NCI-H446 treated with DMSO at 0.1 percent for 48 hours (cell line): ENCODE results near the gene ASPHD1.
A peak's percentile ranks its signal among the peaks of the same experiment; 100 is the strongest.
"Not testable (repeated sequence)": the region's sequence is repeated elsewhere in the genome, so short reads cannot be mapped to it uniquely, and the experiment has no call there.

Experiments used
- DNase-seq: peaks from one replicate; lab custom pipeline; 2025; lab: John Stamatoyannopoulos, UW

Gene ASPHD1

DNA sequence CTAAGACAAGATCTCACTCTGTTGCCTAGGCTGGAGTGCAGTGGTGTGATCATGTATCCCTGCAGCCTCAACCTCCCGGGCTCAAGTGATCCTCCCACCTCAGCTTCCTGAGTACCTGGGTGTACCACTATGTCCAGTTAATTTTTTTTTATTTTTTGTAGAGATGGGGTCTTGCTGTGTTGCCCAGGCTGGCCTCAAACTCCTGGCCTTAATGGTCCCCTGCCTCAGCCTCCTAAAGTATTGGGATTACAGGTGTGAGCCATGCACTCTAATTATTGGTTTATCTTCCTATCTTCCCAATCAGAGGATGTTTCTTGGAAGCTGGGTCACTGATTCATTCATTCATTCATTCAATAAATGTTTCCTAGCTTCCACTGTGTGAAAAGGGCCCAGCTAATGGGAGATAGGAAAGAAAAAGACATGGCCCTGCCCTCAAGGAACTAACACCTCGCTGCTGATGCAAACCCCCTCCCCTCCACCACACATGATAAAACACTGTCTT, 8.5 kb downstream of the ASPHD1 start:
- DNase-seq = no peak

DNA sequence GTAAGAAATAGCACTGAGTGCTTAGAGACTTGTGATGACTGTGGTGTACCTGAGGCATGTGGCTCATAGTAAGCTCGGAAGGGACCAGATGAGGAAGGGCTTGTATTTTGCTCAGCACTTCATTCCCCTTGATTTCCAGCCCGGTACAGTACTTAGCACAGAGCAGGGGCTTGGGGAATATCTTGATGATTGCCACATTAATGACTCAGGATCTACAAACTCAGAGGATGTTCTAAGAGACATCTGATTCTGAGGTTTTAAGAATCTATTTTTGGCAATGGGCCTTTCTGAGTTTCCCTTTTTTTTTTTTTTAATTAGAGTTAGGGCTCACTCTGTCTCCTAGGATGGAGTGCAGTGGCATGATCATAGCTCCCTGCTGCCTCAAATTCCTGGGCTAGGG, 9.1 kb downstream of the ASPHD1 start:
- DNase-seq = no peak

GRCh38 chr16:29909851-29910250, 9.6 kb downstream of the ASPHD1 start:
- not testable (repeated sequence) for DNase-seq

- DNase-seq = no peak
Measured at GRCh38 chr16:29910819-29911675, 10.8 kb downstream of the ASPHD1 start.

DNA sequence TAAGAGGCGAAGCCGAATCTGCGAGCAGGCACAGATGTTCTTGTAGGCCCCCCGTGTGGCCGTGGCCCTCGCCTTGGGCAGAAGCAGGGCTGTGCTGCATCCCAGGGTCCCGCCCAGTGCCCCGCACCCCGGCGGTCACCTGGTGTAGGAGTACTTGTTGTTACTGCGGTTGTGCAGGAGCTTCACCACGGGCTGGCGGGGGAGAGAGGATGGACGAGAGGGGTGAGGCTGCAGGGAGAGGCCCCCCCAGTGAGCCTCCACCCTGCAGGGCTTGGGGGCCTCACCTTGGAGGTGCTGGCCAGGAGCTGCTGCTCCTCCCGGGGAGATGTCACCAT, 11.4 kb downstream of the ASPHD1 start:
- no peak for DNase-seq

DNA sequence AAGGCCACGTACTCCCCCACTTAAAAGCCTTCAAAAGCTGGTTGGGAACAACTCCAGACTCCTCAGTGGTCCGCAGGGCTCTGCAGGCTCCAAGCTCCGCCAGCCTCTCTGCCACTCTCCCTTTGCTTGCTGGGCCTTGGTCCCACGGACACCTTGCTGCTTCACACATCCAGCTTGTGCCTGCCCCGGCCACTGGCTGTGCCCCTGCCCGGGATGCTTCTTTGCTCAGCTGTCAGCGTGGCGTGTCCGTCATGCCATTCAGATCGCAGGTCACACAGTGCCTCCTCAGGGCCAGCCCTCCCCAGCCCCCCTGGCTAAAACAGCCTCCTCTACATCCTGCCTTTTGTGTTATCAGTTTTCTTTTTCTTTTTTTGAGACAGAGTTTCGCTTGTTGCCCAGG, 11.8 kb downstream of the ASPHD1 start:
- no peak for DNase-seq

GRCh38 chr16:29913514-29913913, 13.2 kb downstream of the ASPHD1 start:
- DNase-seq = no peak

GRCh38 chr16:29915590-29916247, 15.4 kb downstream of the ASPHD1 start:
- DNase-seq = no peak

- no peak for DNase-seq
Measured at GRCh38 chr16:29916979-29917378, 16.7 kb downstream of the ASPHD1 start.

GRCh38 chr16:29920288-29921033, 20.2 kb downstream of the ASPHD1 start:
- no peak for DNase-seq

DNA sequence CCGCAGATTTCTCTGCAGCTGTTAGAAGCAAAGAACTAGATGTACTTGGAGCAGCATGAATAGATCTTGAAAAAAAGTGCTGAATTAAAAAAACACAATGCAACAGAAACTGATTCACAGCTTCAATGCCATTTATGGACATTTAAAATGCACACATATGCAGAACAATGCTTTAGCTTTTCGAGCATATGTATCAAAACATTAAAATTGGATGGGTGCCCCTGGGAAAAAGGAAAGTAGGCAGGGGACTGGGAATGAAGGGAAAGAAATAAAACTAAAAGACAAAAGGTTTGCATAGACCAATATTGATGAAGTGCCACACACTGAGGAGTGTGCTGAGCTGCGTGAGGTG, 20.7 kb downstream of the ASPHD1 start:
- DNase-seq = no peak

DNA sequence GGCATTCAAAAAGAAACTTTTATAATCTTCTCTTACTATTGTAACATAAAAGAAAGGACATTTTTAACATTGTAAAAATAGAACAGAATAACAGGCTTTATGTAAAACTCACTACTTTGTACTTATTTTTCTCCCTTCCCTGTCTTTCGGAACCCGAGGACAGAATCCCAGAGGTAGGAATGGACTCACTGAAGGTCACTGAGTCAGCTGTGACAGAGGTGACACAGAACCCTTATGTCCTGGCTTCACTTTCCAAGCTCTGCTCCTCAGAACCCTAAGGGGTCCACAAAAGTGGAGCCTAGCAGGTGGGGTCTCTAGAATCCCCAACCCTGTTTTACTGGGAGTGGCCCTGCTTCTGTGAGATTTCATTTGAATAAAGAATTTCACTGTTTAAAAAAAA, 22.0 kb downstream of the ASPHD1 start:
- no peak for DNase-seq

DNA sequence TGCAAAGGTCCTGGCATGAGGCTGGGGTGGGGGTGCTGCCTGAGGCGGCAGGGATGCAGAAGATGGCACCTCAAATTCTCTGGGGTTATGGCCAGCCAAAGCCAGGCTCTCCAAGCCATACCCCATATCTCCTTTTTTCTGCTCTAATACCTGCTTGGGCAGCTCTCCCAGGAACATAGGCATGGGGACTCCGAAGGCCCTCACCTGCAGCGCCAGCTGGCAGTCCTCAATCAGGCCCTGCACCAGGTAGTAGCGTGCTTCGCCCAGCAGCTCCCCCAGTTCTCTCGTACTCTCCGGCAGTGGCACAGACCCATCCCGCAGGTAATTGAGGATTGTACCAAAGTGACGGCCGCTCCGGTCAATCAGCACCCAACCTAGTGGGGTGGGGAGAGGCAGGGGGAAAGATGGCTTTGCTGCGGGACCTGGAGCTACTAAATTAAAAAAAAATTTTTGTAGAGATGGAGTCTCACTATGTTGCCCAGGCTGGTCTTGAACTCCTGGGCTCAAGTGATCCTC, 22.8 kb downstream of the ASPHD1 start:
- DNase-seq = no peak

- no peak for DNase-seq
Measured at GRCh38 chr16:29925105-29925756, 24.9 kb downstream of the ASPHD1 start.

- peak; percentile 50 for DNase-seq
Measured at GRCh38 chr16:29925781-29926710, 25.8 kb downstream of the ASPHD1 start, which contains the start of gene KCTD13. TSS of gene KCTD13 (minus strand) at chr16:29926226. CDS start at chr16:29926033, 193 bp downstream.

GRCh38 chr16:29926711-29927052, 26.4 kb downstream of the ASPHD1 start:
- DNase-seq = no peak

DNA sequence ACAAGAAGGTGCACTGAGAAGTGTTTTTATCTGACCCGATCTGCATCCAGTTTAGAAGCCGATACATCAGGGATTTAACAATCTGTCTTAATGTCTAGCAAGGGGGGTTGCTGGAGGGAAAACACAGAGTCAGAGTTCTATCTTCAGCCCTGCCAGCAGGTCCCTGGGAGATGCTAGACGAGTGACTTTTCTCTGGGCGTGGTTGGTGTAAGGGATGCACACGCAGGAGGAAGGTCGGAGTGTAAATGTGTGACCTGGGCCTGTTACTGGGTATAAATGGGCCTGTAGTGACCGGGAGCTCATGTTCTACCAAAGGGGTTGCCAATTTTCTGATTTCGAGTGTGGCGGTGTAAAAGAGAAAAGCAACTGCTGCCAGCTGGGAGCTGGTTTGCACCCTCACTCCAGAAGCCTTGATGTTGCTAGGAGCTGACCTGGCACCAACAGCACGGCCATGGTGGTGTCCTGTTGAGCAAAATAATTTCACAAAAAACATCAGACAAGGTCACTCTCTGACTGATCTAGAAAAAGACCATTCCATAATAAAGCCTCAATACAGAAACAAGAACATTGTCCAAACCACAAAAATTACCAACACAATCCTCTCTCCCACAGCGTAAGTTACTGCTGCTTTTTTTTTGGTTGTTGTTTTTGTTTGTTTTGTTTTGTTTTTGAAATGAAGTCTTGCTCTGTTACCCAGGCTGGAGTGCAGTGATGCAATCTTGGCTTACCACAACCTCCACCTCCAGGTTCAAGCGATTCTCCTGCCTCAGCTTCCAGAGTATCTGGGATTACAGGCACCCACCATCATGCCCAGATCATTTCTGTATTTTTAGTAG, 27.0 kb downstream of the ASPHD1 start:
- DNase-seq = no peak

DNA sequence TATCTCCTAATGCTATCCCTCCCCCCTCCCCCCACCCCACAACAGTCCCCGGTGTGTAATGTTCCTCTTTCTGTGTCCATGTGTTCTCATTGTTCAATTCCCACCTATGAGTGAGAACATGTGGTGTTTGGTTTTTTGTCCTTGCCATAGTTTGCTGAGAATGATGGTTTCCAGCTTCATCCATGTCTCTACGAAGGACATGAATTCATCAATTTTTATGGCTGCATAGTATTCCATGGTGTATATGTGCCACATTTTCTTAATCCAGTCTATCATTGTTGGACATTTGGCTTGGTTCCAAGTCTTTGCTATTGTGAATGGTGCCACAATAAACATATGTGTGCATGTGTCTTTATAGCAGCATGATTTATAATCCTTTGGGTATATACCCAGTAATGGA, 31.5 kb downstream of the ASPHD1 start:
- not testable (repeated sequence) for DNase-seq

GRCh38 chr16:29940656-29941055, 40.4 kb downstream of the ASPHD1 start:
- no peak for DNase-seq
